Uterus (tissue), 2 donors: ENCODE measurements around the gene GBP7.

Experiments
- POLR2A ChIP-seq, 2 donors: fragments of 450-650 bp; IDR thresholded peaks; one replicate each; pipeline ENCODE4 v1.6.1; 2016; ENCODE audit warnings: antibody characterized with exemption in 2 of 2, mild to moderate bottlenecking in 1 of 2, moderate library complexity in 1 of 2
- TF ChIP-seq, protein P1 (sequence below), 4 experiments: fragments of 200-600 bp in 2 of 4; fragments of 450-650 bp in 2 of 4; sonication (generic) in 2 of 4; IDR thresholded peaks; one replicate each; pipeline ENCODE4 v1.5.1; 2016 to 2019; ENCODE audit warnings: antibody characterized with exemption in 4 of 4, mild to moderate bottlenecking in 2 of 4, moderate library complexity in 1 of 4

- TF ChIP-seq, protein P1, sequence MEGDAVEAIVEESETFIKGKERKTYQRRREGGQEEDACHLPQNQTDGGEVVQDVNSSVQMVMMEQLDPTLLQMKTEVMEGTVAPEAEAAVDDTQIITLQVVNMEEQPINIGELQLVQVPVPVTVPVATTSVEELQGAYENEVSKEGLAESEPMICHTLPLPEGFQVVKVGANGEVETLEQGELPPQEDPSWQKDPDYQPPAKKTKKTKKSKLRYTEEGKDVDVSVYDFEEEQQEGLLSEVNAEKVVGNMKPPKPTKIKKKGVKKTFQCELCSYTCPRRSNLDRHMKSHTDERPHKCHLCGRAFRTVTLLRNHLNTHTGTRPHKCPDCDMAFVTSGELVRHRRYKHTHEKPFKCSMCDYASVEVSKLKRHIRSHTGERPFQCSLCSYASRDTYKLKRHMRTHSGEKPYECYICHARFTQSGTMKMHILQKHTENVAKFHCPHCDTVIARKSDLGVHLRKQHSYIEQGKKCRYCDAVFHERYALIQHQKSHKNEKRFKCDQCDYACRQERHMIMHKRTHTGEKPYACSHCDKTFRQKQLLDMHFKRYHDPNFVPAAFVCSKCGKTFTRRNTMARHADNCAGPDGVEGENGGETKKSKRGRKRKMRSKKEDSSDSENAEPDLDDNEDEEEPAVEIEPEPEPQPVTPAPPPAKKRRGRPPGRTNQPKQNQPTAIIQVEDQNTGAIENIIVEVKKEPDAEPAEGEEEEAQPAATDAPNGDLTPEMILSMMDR (IDR thresholded peaks at IDR 0.05), result peak in 3 of 4 experiments; percentile 28 to 53 (median 47)
- no peak for TF ChIP-seq POLR2A (IDR thresholded peaks at IDR 0.05)
Measured at GRCh38 chr1:89149229-89149628, 26.6 kb downstream of the GBP7 start.
